Coronary artery (tissue), 2 donors: ENCODE data around the gene COX6B1.

ENCODE experiments used
- DNase-seq: peaks from one replicate; pipeline ENCODE4 v3.0.0-alpha.2; 2017; ENCODE audit warnings: low spot score
- H3K27ac ChIP-seq, 2 donors: fragments of 200-600 bp; sonication (generic); one replicate each; pipeline ENCODE4 v1.5.1; 2016 to 2019
- H3K4me3 ChIP-seq: fragments of 200-600 bp; sonication (generic); 2 replicates; pipeline ENCODE4 v1.5.1; 2016; ENCODE audit warnings: mild to moderate bottlenecking, moderate library complexity
- TF ChIP-seq, protein P1 (sequence below): fragments of 200-600 bp; sonication (generic); IDR thresholded peaks from one replicate; pipeline ENCODE4 v1.5.1; 2019; ENCODE audit warnings: antibody characterized with exemption

COX6B1 gene

DNA sequence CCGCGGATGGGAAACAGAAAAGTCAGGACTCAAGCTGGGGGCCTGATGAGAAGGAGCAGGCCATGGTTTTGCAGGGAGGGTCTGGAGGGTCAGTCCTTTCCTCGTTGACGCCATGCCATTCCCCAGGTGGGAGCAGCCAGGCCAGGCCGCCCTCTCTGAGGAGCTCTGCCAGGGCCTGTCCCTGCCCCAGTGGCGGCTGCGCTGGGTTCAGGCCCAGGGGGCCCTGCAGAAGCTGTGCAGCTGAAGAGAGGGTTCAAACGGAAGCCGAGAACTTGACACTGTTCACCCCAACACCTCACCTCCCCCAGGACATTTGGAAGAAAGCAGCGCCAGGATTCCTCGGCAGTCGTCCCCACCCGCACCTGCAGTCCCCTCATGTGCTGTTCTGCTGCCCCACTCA, 25.4 kb upstream of the COX6B1 start:
- Histone ChIP-seq H3K4me3 (no peak overlapping the region), H3K27ac (no peak overlapping the region)
- TF ChIP-seq, protein P1, sequence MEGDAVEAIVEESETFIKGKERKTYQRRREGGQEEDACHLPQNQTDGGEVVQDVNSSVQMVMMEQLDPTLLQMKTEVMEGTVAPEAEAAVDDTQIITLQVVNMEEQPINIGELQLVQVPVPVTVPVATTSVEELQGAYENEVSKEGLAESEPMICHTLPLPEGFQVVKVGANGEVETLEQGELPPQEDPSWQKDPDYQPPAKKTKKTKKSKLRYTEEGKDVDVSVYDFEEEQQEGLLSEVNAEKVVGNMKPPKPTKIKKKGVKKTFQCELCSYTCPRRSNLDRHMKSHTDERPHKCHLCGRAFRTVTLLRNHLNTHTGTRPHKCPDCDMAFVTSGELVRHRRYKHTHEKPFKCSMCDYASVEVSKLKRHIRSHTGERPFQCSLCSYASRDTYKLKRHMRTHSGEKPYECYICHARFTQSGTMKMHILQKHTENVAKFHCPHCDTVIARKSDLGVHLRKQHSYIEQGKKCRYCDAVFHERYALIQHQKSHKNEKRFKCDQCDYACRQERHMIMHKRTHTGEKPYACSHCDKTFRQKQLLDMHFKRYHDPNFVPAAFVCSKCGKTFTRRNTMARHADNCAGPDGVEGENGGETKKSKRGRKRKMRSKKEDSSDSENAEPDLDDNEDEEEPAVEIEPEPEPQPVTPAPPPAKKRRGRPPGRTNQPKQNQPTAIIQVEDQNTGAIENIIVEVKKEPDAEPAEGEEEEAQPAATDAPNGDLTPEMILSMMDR, result no peak
- DNase-seq, result no peak

DNA sequence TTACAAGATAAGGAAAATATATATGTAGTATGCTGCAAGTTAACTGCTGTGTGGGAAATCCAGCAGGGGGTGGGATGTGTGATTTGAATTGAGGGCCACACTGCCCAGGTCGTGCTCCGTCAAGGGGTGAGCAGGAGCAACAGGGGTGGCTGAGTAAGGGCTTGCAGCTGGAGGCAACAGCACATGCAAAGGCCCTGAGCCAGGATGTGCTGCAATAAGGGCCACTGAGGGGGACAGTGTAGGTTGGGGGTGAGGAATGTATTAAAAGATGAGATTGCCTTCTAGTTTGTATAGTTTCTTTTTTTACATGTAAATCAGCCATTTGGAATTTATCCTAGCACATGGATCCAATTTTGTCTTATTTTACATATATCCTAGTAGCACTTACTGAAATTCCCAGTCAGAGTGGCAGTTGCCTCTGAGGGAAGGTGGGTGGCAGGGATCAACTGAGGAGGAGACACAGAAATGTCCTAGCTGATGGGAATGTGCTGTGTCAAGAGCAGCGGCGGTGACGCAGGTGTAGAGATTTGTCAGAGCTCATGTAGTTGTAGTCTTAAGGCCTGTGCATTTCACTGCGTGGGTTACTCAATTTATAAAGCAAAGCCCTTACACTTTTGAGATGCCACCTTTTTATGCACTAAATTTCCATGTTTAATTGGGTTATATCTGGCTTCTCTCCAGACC, 24.7 kb upstream of the COX6B1 start:
- DNase-seq, result no peak
- Histone ChIP-seq H3K27ac (no peak overlapping the region), H3K4me3 (no peak overlapping the region)
- TF ChIP-seq, protein P1, result no peak

DNA sequence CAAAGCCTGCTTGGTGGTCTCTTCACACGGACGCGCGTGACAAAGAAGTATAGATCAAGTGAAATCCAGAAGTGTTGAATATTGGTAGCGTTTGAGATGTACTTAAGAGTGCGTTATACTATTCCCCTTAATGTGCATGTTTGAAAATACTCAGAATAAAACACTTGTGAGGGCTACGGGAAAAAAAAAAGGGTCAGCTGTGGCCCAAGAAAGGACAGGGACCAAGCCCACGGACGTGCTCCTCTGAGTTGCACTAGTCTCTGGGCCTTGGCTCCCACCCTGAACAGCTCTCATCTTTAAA, 19.9 kb upstream of the COX6B1 start:
- DNase-seq, result no peak
- H3K4me3 ChIP-seq, result peak overlapping the region; percentile 88
- TF ChIP-seq, protein P1, result no peak
- H3K27ac ChIP-seq, result peak overlapping the region; percentile 81 to 90

DNA sequence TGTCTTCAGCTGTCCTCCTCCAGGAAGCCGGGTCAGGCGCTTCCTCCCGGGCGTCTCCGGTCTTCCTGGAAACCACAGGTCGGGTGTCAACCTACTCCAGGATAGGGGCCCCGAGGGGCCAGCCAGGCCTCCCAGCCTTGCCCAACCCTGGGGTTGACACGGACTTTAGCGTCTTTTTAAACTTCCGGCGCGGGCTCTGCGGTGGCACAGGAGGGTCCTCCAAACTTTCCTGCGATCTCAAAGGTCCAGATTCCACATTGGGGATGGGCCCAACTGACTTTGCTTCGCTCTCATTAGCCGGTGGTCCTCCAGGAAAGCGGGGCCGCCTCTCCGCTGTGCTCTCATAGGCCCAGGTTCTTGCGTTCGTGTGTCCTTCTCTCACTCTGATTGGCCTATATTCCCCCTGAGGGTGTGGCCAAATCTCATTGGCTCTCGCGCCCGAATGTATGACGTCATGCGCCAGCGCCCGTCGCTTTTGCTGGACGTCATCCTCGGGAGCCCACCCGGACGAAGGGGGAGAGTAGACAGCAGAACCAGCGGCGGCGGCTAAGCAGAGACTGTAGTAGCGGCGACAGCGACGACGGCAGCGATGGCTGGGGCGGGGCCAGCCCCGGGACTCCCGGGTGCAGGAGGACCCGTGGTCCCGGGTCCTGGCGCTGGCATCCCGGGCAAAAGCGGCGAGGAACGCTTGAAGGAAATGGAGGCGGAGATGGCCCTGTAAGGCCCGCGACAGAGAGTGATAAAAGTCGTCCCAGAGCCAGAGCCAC, 19.4 kb upstream of the COX6B1 start, which contains the start of gene RBM42:
RBM42 (plus strand) TSS at position 472 of the 767 bp plus-strand sequence; CDS start at position 590, 118 bp downstream.
- H3K4me3 ChIP-seq, result peak within 1 kb of the TSS; percentile 88
- DNase-seq, result peak; percentile 99
- peak within 1 kb of the TSS; percentile 90 to 91 for H3K27ac ChIP-seq
- TF ChIP-seq, protein P1, result no peak

DNA sequence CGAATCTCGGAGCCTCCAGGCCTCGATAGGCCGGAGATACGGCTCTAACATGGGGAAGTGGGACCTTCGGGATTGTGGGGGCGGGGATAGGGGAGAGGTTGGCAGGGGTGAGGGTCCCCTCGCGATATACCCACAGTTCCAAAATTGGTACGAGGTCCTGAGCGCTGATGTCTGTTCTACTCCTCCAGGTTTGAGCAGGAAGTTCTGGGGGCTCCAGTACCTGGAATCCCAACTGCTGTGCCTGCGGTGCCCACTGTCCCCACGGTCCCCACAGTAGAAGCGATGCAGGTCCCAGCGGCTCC, 18.8 kb upstream of the COX6B1 start:
- Histone ChIP-seq H3K4me3 (peak overlapping the region; percentile 88), H3K27ac (peak overlapping the region; percentile 90 to 91)
- no peak for DNase-seq
- TF ChIP-seq, protein P1, result no peak

DNA sequence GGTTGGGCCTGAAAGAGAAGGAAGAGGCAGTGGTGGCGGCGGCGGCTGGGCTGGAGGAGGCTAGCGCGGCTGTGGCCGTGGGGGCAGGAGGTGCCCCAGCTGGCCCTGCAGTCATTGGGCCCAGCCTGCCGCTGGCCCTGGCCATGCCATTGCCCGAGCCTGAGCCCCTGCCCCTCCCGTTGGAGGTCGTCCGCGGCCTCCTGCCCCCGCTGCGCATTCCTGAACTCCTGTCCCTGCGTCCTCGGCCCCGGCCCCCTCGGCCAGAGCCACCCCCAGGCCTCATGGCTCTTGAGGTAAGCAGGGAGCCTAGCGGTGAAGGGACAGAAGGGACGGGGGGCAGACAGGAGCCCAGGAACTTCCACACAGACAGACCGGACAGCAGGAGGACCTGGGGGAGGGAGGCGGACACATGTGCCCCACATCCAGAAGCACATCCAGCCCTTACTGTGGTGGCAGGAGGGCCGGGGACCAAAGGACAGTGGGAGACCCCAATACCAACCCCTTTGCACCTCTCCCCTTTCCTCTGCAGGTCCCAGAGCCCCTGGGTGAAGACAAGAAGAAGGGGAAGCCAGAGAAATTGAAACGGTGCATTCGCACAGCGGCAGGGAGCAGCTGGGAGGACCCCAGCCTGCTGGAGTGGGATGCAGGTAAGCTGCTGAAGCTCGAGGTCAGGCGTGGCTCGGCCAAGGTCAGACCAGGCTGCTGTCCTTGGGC, 14.2 kb upstream of the COX6B1 start:
- DNase-seq, result peak; percentile 57
- Histone ChIP-seq H3K4me3 (no peak overlapping the region), H3K27ac (no peak overlapping the region)
- TF ChIP-seq, protein P1, result no peak
